Neural cell (in vitro differentiated cells): ENCODE data around the gene COL25A1.

Experiments used
- EZH2 ChIP-seq: fragments of 200-600, 300-800 bp; shearing (Covaris generic), sonication (generic); IDR thresholded peaks from 2 replicates; pipeline ENCODE4 v1.6.1; 2014; ENCODE audit warnings: antibody characterized with exemption, low read length, borderline replicate concordance, mild to moderate bottlenecking; ENCODE audit not compliant: insufficient read depth, poor library complexity, severe bottlenecking
- MXI1 ChIP-seq: fragments of 450-650 bp; conservative IDR thresholded peaks from 2 replicates; pipeline ENCODE4 v1.6.1; 2014; ENCODE audit warnings: antibody characterized with exemption, mild to moderate bottlenecking; ENCODE audit not compliant: poor library complexity, severe bottlenecking
- POLR2AphosphoS5 ChIP-seq: IDR thresholded peaks from 2 replicates; pipeline ENCODE4 v1.6.1; 2012
- TAF1 ChIP-seq: IDR thresholded peaks from 2 replicates; pipeline ENCODE4 v1.6.1; 2012; ENCODE audit warnings: low read depth
- TF ChIP-seq, protein P1 (sequence below): fragments of 450-650 bp; IDR thresholded peaks from 2 replicates; pipeline ENCODE4 v1.5.1; 2014; ENCODE audit warnings: antibody characterized with exemption, mild to moderate bottlenecking, moderate library complexity; ENCODE audit not compliant: poor library complexity, severe bottlenecking

DNA sequence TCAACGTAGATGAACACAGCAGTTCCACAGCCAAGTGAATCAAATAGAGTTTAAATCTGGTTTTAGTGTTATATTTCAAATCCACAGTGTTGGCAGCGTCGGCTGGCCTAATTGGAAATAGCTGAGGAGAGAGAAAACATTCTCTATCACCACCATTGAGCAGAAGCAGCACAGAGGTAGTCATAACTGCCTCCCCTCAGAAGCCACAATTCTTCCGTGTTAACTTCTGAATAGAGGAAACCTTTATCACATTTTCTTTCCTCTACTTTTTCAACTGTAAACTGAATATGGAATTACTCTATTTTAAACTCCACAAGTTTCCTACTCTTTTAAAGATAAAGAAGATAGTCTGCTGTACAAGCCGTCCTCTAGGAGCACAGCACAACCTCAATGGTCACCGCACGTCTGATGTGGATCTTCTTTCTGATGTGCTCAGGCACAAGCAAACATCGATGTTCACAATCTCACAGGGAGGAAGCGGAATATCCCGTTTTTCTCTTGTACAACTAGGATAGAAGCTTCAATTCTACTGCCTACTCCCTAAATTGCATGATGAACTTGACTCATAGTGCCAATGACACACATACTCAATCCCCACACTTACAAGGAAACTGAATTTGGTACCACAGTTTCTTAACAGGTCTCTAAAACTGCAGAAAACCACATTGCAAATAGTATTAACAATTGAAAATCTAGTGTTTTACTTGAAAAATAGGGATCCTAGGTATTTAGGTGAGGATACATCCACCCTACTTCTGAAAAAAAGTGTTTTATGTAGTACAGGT, 321.8 kb downstream of the COL25A1 start:
- TF ChIP-seq, protein P1, sequence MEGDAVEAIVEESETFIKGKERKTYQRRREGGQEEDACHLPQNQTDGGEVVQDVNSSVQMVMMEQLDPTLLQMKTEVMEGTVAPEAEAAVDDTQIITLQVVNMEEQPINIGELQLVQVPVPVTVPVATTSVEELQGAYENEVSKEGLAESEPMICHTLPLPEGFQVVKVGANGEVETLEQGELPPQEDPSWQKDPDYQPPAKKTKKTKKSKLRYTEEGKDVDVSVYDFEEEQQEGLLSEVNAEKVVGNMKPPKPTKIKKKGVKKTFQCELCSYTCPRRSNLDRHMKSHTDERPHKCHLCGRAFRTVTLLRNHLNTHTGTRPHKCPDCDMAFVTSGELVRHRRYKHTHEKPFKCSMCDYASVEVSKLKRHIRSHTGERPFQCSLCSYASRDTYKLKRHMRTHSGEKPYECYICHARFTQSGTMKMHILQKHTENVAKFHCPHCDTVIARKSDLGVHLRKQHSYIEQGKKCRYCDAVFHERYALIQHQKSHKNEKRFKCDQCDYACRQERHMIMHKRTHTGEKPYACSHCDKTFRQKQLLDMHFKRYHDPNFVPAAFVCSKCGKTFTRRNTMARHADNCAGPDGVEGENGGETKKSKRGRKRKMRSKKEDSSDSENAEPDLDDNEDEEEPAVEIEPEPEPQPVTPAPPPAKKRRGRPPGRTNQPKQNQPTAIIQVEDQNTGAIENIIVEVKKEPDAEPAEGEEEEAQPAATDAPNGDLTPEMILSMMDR, result no peak
- TF ChIP-seq EZH2 (no peak), TAF1 (no peak), MXI1 (no peak), POLR2AphosphoS5 (no peak)
